Hippocampal formation (tissue), 2 donors: ENCODE data around the gene DLGAP4.

Experiments
- DNase-seq, 2 donors: peaks; one replicate each; lab custom pipeline; 2025; lab: John Stamatoyannopoulos, UW

DLGAP4 gene

DNA sequence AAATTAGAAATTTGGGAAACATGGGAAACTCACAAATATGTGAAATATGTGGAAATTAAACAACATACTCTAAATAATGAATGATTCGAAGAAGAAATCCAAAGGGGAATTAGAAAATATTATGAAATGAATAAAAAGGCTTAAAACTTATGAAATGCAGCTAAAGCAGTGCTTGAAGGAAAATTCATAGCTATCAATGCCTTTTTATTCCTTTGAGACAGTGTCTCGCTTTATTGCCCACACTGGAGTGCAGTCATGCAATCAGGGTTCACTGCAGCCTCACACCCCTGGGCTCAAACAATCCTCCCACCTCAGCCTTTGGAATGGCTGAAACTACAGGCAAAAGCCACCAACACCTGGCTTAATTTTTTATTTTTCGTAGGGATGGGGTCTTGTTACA is 259.4 kb downstream of the DLGAP4 start:
- no peak for DNase-seq

DNA sequence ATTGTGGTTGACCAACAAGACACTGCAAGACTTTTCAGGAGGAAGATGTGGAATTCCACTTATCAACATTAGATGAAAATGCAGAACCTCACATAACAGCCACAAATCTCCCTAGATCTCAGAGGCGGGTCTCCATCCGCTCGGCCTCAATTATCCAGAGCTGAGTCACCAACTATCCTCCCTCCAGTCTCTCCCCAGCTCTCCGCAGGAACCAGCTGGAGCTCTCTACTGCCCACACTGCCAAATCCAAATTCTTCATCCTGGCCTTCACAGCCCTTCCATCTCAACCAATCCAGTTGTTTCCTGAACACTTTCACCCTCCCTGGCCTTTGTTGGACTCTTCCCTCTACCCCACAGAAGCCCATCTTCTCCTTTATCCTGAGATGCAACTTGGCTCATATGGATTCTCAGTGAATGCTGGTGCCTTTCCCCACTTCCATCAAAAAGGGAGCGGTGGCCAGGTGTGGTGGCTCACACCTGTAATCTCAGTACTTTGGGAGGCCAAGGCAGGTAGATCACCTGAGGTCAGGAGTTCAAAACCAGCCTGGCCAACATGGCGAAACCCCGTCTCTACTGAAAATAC is 263.8 kb downstream of the DLGAP4 start:
- DNase-seq: no peak

DNA sequence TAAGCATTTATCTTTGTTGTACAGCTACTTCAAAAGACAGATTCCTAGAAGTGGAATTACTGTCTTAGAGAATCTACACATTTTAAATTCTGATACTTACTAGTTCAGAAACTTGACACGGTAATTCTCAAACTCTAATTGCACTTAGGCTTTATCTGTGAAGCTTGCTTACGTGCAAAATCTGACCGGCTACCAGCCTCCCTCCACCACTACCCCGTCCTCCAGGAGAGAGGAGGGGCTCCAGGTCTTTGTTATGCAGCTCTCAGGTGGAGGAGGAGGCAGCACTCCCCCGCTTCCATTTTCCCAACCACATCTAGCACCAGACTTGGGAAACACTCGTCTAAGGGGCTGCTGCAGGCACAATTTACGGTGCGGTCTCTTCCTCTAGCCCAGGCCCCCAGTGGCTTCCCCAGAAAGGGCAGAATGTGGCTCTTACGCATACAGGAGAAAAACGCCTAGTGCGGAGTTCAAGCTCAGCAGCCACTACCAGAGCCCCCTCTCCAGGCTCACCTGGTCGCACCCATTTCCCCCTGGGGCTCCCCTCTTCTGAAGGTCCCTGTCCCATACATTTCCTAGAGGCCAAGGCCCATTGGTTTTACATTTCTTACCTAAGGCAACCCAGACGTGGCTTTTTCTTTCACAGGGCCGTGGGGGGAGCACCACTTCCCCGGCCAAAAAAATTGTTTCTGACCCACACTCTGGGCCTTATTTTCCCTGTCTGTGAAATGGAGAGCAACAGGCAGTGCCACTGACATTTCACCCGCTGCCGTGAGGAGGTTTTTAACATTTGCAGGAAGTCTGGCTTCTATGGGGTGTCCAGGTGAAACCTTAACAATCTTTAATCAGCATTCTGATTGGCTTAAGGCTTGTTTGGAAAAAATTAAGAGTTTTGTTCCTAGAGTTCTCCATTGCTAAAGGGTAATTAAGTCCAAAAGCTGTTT is 265.7 kb downstream of the DLGAP4 start:
- no peak for DNase-seq

DNA sequence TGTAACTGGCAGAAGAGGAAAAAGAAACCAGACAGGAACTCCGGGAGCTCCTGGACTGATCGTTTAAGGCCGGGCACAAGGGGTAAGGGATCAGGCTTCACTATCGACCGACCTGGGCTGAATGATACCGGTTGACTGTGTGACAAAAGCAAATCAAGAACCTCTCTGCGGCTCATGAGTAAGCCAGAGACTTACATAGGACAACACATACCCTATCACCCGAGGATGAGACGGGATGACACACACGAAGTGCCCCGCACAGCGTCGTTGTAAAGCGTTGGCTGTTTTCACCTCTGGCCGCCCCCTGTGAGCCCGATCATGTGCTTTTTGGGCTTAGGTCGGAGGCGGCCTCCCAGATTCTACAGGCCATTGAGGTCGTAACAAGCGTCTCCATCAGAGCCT is 266.6 kb downstream of the DLGAP4 start:
- DNase-seq: no peak

DNA sequence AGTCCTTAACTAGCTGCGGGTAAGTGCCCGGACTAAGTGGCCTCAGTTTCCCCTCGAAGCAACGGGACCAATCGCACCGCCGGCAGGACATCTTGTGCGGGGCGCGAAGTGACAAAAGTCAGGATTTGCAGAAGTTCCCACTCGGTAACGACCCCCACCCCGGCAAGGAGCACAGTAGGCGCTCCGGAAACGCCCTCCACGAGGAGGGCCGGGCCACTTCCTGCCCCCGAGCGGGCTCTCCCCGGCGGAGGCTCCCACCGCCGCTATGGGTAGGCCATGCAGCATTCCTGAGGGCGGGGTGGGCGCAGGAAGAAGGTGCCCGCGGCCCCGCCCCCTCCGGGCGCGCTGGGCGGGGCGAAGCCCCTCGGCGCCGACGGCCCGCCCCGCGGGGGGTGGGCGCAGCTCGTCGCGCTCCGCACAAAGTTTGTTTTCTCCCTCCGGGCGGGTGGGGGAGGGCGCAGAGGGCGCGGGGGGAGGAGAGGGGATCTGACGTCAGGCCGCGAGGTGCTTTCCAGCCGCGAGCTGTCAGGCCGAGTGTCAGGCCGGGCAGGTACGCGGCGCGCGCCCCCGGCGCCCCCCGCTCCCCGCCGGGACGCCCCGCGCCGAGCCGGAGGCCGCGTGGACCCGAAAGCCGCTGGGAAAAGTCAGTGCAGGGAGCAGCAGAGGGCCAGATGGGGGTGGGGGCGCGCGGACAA is 267.1 kb downstream of the DLGAP4 start, which contains the start of gene TGIF2:
TSS of gene TGIF2 (plus strand) at position 495 of the 695 bp plus-strand sequence. CDS start 5,178 bp downstream, outside the sequence.
- peak in 1 of 2 donors; percentile 43 for DNase-seq

DNA sequence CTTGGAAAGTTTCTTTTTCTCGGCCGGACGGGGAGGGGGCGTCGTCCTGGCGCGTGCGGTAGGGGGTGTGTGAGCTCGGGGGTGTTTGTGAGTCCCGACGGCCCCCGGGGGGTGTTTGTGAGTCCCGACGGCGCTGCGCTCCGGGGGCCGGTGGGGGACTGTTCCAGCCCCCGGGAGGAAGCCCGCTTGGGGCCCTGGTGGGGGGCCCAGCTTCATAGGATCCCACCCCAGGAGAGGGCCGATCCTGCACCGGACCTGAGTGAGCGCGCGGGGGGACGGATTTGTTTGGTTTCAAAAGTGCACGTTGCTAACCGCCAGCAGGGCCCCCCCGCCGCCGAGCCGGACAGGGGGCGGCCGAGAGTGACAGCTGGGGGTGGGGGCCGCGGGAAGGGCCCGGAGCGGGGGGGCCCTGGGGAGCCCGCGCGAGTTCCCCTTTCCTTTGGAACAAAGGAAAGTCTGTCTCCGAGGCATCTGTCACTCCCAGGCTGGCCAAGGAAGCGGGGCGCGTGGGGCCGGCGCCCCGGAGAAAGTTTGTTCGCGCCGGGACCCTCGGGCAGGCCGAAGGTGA is 267.7 kb downstream of the DLGAP4 start:
- DNase-seq: peak; percentile 26 to 29

DNA sequence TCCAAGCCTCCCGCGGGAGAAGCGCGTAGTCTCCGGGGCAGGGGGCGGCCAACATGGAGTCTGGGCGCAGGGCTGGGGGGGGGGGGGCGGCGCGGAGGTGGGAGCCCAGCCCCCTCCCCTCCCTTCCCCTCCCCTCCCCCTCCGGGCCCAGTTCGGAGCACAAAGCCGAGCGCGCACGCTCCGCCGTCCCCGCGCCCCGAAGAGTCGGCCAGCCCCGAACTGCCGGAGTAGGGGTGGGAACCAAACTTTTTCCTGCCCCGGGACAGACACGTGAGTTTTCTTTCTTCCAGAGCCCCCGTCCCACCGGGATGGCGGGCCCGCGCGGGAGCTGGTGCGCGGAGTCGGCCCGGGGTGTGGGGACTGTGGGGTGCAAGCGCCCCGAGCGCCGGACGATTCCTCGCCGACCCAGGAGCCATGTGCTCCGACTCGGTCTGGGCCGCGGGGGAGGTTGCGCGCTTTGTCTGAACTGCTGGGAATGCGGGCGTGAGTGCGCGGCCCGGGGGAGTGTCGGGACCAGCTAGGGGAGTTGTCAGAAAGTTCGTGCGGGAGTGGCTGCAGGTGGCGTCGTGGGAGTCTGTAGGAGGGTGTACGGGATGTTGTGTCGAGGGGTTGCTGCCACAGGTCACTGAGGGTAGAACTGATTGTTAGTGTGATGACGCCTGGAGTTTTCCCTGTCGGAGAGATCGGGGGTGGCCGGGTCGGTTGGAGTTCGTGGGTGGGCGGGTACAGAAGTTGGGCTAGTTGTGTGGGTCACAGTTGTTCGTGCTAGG is 268.4 kb downstream of the DLGAP4 start:
- DNase-seq: no peak

DNA sequence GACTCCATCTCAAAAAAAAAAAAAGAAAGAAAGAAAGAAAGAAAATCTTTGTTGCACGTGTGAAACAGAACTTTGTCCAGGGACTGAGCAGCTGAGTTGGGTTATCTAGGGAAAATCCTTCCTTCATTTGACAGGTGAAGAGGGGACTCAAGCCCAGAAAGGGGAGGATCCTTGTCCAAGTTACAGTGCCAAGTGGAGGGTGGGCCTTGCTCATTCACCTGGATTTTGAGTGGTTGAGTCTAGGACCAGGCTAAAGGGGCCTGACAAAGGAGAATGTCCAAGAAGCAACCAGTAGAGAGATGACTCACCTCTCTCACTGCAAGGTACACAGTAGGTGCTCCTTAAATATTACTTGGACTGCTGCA is 269.9 kb downstream of the DLGAP4 start:
- DNase-seq: no peak
